Neural progenitor cell (in vitro differentiated cells): ENCODE data around the gene EN2. TPM values are rescaled to one million over a fixed set of nuclear protein-coding genes. Genes with fewer than 3 reads are reported as not detected.
A peak's percentile ranks its signal among the peaks of the same experiment; 100 is the strongest.

ENCODE experiments used
- DNase-seq: peaks from one replicate; pipeline ENCODE4 v3.0.0-alpha.2; 2016; ENCODE audit warnings: low spot score
- H2AFZ ChIP-seq: fragments of 200-600 bp; sonication (generic); replicated peaks from 2 replicates; pipeline ENCODE4 v1.6.1; 2016; ENCODE audit warnings: antibody characterized with exemption
- H3F3A ChIP-seq: fragments of 200-600 bp; sonication (generic); 2 replicates; pipeline ENCODE4 v1.6.1; 2016; ENCODE audit warnings: antibody characterized with exemption, low read depth
- H3K27ac ChIP-seq: fragments of 200-600 bp; sonication (generic); 2 replicates; pipeline ENCODE4 v1.5.1; 2016; ENCODE audit warnings: mild to moderate bottlenecking
- H3K27me3 ChIP-seq: fragments of 200-600 bp; sonication (generic); 2 replicates; pipeline ENCODE4 v1.6.1; 2016; ENCODE audit warnings: mild to moderate bottlenecking, moderate library complexity
- H3K36me3 ChIP-seq: fragments of 200-600 bp; sonication (generic); 2 replicates; pipeline ENCODE4 v1.5.1; 2016
- H3K4me1 ChIP-seq: fragments of 200-600 bp; sonication (generic); 2 replicates; pipeline ENCODE4 v1.6.1; 2016; ENCODE audit warnings: mixed run types
- H3K4me2 ChIP-seq: fragments of 200-600 bp; sonication (generic); 2 replicates; pipeline ENCODE4 v1.6.1; 2016
- H3K4me3 ChIP-seq: fragments of 200-600 bp; sonication (generic); 2 replicates; pipeline ENCODE4 v1.5.1; 2016
- H3K79me2 ChIP-seq: fragments of 200-600 bp; sonication (generic); 2 replicates; pipeline ENCODE4 v1.6.1; 2016; ENCODE audit warnings: low read depth
- H3K9ac ChIP-seq: fragments of 200-600 bp; sonication (generic); 2 replicates; pipeline ENCODE4 v1.6.1; 2016
- H3K9me3 ChIP-seq: fragments of 200-600 bp; sonication (generic); 2 replicates; pipeline ENCODE4 v1.5.1; 2016; ENCODE audit warnings: low read depth
- H4K20me1 ChIP-seq: fragments of 200-600 bp; sonication (generic); 2 replicates; pipeline ENCODE4 v1.6.1; 2016; ENCODE audit warnings: low read depth
- H3K27ac Mint-ChIP-seq: 3 replicates; pipeline ENCODE4 v1.8.0; 2021; ENCODE audit warnings: mixed read lengths
- H3K27me3 Mint-ChIP-seq: 2 replicates; pipeline ENCODE4 v1.8.0; 2022; ENCODE audit warnings: low read depth, mild to moderate bottlenecking, inconsistent platforms, moderate library complexity, mixed read lengths; ENCODE audit not compliant: insufficient read depth
- H3K36me3 Mint-ChIP-seq: 3 replicates; pipeline ENCODE4 v1.8.0; 2021; ENCODE audit warnings: mixed read lengths
- H3K4me1 Mint-ChIP-seq: 3 replicates; pipeline ENCODE4 v1.8.0; 2021; ENCODE audit warnings: mixed read lengths
- H3K4me3 Mint-ChIP-seq: 3 replicates; pipeline ENCODE4 v1.8.0; 2021; ENCODE audit warnings: mild to moderate bottlenecking, moderate library complexity, mixed read lengths
- H3K9me3 Mint-ChIP-seq: 3 replicates; pipeline ENCODE4 v1.8.0; 2020; ENCODE audit warnings: mixed read lengths
- CTCF ChIP-seq: fragments of 200-600 bp; sonication (generic); IDR thresholded peaks from 2 replicates; pipeline ENCODE4 v1.5.1; 2017; ENCODE audit warnings: antibody characterized with exemption, mild to moderate bottlenecking
- EZH2 ChIP-seq: fragments of 200-600 bp; sonication (generic); IDR thresholded peaks from 2 replicates; pipeline ENCODE4 v1.6.1; 2017; ENCODE audit warnings: antibody characterized with exemption, mild to moderate bottlenecking, moderate library complexity
- EZH2phosphoT487 ChIP-seq: fragments of 200-600 bp; sonication (generic); IDR thresholded peaks from 2 replicates; pipeline ENCODE4 v1.6.1; 2017; ENCODE audit warnings: antibody characterized with exemption
- total RNA-seq: library from RNA; depleted of rRNA; stranded (reverse); fragments of >200 nt; gene quantifications from 2 replicates; pipeline ENCODE4 v1.2.3, GENCODE V29; 2015; ENCODE audit warnings: low replicate concordance

Gene EN2
- total RNA-seq, 1 donor from 2014 or later: not detected

DNA sequence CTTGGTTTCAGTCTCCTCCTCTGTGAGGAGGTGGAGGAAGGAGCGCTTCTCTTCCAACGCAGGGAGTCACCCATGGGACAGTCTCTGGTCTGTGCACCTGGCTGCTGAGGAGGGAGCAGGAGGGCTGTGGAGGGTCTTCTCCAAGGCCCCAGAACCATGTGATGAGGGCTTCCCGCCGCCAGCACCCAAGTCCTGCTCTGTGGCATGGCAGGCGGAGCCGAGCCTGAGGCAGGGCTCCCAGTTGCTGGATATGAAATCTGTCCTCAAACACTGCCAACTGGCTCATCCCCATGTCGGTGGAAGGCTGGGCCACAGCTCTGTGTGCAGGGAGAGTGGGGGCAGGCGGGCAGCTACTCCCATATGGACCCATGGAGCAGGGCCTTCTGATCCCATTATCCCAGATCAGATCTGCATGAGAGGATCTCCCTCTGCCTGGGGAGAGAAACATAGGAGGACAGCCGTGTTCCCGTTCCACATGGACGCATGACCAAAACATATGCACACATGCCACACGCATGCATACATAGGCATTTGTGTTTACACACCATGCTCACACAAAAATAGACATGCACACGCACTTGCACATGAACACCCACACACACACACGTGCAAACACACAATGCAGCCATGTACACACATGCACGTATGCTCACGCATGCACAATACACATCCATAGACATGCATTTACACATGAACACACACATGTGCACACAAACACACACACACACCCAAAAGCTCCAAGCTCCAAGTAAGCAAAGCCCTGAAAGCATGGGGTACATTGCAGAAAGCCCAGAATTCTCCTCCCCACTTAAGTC lies 38.8 kb upstream of the EN2 start:
- Histone ChIP-seq H2AFZ (no peak overlapping the region), H3K36me3 (no peaks in the 10 kb centered on the region), H3K9me3 (no peaks in the 10 kb centered on the region), H3F3A (no peaks in the 10 kb centered on the region), H3K27me3 (peaks cover 41% of the 10 kb centered on the region), H3K4me1 (no peaks in the 10 kb centered on the region), H3K4me3 (no peak overlapping the region), H3K4me2 (no peak overlapping the region), H3K27ac (no peak overlapping the region), H4K20me1 (no peaks in the 10 kb centered on the region), H3K9ac (no peak overlapping the region), H3K79me2 (no peaks in the 10 kb centered on the region)
- peaks cover 12% of the 10 kb centered on the region for H3K27me3 Mint-ChIP-seq
- no peak for DNase-seq
- no peak for TF ChIP-seq EZH2
- no peak for TF ChIP-seq CTCF
- no peak for TF ChIP-seq EZH2phosphoT487
- H3K4me3 Mint-ChIP-seq: peak overlapping the region; percentile 23
- H3K27ac Mint-ChIP-seq: no peak overlapping the region
- H3K36me3 Mint-ChIP-seq: no peaks in the 10 kb centered on the region
- H3K4me1 Mint-ChIP-seq: peaks cover 5% of the 10 kb centered on the region
- no peaks in the 10 kb centered on the region for H3K9me3 Mint-ChIP-seq

DNA sequence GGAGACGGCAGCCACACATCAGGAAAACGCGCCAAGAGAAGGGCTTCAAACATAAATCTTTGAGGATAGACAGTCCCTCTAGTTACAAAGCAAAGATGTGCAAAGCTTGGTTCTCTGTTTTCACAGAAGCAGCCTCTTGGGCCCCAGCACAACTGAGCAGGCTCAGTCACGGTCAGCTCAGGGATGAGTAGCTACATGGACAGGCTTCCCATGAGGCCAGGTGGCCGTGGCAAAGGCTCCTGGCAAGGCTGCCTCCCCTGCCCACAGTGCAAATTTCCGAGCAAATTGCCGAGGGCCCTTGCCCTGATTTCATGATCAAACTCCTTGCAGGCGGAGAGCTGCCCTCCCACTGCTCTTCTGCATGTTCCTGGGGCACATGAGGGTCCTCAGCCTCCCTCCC lies 37.8 kb upstream of the EN2 start:
- peaks cover 14% of the 10 kb centered on the region for H3K27me3 Mint-ChIP-seq
- no peak overlapping the region for H3K4me3 Mint-ChIP-seq
- H3K27me3 ChIP-seq: peaks cover 41% of the 10 kb centered on the region
- H4K20me1 ChIP-seq: no peaks in the 10 kb centered on the region
- no peaks in the 10 kb centered on the region for H3K36me3 ChIP-seq
- TF ChIP-seq EZH2phosphoT487 (no peak), CTCF (no peak), EZH2 (no peak)
- no peak for DNase-seq
- no peaks in the 10 kb centered on the region for H3K36me3 Mint-ChIP-seq
- no peaks in the 10 kb centered on the region for H3K9me3 ChIP-seq
- H3K27ac ChIP-seq: no peak overlapping the region
- H3K79me2 ChIP-seq: no peaks in the 10 kb centered on the region
- no peak overlapping the region for H3K4me3 ChIP-seq
- H3F3A ChIP-seq: no peaks in the 10 kb centered on the region
- peaks cover 5% of the 10 kb centered on the region for H3K4me1 Mint-ChIP-seq
- H2AFZ ChIP-seq: no peak overlapping the region
- no peaks in the 10 kb centered on the region for H3K4me1 ChIP-seq
- no peak overlapping the region for H3K9ac ChIP-seq
- H3K4me2 ChIP-seq: no peak overlapping the region
- no peak overlapping the region for H3K27ac Mint-ChIP-seq
- no peaks in the 10 kb centered on the region for H3K9me3 Mint-ChIP-seq

GRCh38 chr7:155422151-155422550 lies 35.8 kb upstream of the EN2 start:
- no peaks in the 10 kb centered on the region for H3K9me3 Mint-ChIP-seq
- Histone ChIP-seq H2AFZ (no peak overlapping the region), H3K27me3 (peaks cover 56% of the 10 kb centered on the region), H4K20me1 (no peaks in the 10 kb centered on the region), H3K27ac (no peak overlapping the region), H3K79me2 (no peaks in the 10 kb centered on the region), H3K9ac (no peak overlapping the region), H3K36me3 (no peaks in the 10 kb centered on the region), H3F3A (no peaks in the 10 kb centered on the region), H3K9me3 (no peaks in the 10 kb centered on the region), H3K4me2 (no peak overlapping the region), H3K4me3 (no peak overlapping the region), H3K4me1 (no peaks in the 10 kb centered on the region)
- no peak overlapping the region for H3K27ac Mint-ChIP-seq
- H3K4me3 Mint-ChIP-seq: no peak overlapping the region
- TF ChIP-seq CTCF: no peak
- TF ChIP-seq EZH2: no peak
- TF ChIP-seq EZH2phosphoT487: no peak
- no peak for DNase-seq
- peaks cover 9% of the 10 kb centered on the region for H3K4me1 Mint-ChIP-seq
- H3K36me3 Mint-ChIP-seq: no peaks in the 10 kb centered on the region
- H3K27me3 Mint-ChIP-seq: peaks cover 15% of the 10 kb centered on the region
